Hematopoietic multipotent progenitor cell treated with erythropoietin and hydrocortisone succinate and interleukin-3 and kit ligand, for 15 days (in vitro differentiated cells): ENCODE results near the gene RNF115.

ENCODE experiments used
- DNase-seq: peaks from one replicate; pipeline ENCODE4 v3.0.0-alpha.2; 2015; ENCODE audit warnings: low spot score

Gene RNF115

DNA sequence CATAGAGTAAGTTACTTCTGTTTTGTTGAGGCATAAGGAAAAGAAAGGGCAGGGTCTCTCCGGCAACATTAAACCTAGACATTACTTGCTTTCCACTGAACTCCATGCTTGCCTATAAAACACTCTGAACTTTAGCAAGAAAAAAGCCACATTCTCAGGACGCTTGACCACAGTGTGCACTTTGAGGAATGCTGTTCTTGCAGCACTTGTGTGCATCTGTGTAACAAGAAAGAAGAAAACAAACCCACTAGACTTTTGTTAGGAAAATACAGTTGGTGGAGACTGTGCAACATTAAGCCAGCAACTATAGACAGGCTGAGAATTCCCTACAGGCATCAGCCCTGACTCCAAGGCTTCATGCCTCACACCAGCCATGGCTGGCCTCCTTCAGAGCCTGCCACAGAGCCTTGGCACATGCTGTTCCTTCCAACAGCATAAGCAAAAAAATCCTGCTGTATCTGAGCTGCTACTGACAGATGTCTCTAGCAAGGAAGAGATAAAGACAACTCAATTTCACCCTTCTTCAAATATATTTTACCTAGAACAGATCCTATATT is 122.5 kb downstream of the RNF115 start:
- no peak for DNase-seq

DNA sequence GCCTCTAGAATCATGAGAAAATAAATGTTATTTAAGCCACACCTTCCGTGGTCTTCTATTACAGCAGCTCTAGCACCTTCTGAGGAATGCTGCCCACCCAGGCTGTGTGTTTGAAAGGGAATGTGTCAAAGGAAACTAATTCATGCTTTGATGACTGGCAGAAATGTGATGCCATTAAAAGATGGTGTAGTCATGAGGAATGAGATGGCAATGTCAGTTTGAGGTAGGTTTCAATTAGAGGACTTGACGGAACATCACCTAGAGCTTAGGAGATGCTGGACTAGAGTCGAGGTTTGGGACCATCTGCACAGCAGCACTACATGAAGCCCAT is 127.3 kb downstream of the RNF115 start:
- DNase-seq = no peak

DNA sequence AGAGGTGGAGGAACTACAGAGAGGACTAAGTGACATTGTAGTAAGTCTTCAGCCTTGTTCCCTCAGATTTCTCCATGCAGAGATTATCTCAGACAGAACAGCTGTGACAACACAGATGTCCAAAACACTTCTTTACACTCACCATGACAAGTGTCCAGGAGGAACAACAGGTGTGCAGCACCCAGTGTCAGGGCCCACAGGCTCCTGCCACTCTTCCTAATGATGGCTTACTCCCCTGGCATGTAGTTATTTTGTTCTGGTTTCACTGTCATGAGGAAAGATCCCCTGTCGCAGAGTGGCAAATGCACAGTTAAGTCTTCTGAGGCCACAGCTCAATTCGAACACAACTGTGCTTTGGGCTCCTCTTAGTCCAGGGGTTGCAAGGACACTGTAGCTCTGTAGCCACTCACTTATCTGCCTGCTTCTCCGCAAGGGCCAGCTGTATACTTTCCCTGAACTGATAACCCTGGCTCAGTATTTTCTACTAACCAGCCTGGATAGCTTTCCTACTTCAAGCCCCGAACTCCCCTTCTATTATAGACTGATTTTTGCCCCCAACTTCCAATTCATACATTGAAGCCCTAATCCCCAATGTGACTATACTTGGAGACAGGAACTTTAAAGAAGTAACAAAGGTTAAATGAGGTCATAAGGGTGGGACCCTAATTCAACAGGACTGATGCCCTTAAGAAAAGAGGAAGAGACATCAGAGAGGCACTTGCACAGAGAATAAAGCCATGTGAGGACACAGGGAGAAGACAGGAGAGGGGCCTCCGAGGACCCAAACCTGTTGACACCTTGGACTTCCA is 127.9 kb downstream of the RNF115 start:
- DNase-seq = no peak

DNA sequence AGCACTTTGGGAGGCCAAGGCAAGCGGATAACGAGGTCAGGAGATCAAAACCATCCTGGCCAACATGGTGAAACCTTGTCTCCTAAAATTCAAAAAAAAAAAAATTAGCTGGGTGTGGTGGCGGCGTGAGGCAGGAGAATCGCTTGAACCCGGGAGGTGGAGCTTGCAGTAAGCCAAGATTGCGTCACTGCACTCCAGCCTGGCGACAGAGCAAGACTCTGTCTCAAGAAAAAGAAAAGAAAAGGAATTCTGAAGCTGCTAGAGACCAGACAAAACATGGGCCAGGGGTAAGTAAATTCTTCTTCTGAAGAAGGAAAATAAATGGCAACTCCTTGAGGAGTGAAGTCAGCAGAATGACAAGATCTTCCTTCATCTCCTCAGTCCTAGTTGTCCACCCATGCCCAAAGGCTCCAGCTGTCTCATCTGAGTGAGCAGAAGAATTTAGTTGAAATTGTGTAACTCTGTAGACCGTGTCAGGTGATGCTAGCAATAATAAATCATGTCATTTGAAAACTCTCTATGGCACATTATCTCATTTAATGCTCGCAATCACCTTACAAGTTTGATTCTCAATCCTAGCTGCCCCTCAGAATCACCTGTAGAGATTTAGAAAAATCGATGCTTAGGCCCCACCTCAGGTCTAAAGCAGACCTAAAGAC is 131.0 kb downstream of the RNF115 start:
- DNase-seq = no peak

DNA sequence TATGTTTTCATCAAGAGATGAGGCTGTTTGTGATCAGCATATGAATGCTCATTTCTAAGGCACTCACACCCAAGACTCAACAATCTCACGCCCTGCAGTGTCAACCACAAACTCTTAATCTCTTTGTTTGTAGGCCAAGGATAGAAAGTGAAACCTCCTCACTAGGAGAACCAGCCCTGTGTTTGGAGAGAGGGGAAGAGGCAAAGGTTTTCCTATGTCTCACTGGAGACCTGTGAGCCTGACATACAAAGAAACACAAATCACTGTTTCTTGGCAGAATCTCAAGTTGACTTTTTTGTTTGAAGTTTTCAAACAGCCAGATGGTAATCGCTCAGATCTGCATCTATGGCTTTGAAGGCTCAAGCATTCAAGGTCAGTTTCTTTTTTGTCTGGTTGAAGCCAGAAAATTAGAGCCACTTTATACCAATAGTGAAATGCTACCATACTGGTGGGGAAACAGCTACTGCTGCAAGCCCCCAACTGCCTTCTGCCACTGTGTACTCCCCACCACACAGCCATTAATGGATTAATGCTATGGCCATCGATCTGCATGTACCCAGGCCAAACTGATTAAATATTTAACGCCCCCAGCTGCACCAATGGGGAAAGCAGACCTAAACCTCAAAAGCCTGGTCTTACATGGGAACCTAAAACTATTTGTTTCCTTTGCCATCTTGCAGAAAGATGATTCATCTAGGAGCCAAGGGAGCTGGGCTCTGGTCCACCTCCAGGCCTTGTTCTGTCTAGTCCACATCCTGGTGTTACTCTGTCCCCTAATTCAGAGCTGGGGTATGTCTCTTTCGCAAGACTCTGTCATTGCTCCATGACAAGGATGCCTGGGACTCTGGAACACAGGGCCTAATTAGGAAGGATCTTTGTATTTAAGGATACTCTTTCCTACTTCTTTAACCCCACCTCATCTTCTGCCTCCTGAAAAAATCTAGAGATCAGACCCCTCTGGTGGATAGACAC is 133.0 kb downstream of the RNF115 start:
- no peak for DNase-seq

DNA sequence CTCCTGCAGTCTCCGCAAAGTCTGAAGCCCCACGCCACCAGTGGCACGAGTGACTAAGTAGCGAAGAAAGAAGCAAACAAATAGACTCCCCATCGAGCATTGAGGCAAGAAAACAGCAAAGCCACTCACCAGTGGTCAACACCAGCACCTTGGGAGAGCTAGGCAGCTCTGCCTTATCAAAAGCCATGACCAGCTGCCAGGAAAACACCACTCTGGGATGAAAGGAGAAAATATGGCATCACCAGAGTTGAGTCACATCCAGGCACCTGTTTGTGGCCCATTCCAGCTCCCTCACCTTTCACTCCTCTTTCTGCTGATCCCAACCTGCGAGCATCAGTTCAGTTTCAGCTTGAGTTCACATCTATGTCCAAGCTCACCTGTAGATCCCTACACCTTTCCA is 134.0 kb downstream of the RNF115 start:
- no peak for DNase-seq

DNA sequence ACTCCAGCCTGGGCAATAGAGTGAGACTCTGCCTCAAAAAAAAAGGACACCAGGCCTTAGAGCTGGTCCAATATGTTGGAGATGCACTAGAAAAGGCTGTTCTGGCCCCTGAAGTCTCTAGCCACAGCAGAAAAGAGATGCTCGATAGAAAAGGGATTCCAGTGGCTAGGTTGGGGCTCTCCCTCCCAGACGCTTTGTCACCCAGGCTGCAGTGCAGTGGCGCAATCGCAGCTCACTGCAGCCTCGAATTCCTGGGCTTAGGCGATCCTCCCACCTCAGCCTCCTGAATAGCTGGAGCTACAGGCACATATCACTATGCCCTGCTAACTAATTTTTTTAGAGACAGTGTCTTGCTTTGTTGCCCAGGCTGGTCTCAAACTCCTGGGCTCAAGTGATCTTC is 135.0 kb downstream of the RNF115 start:
- no peak for DNase-seq
